Measurements from ENCODE around the gene MYL4.
"Not testable (repeated sequence)": the region's sequence is repeated elsewhere in the genome, so short reads cannot be mapped to it uniquely, and the experiment has no call there.

Gene MYL4

GRCh38 chr17:47244697-47245096 is 35.5 kb downstream of the MYL4 start:
- DNase-seq: no peak

- DNase-seq: no peak
These were observed 37.0 kb downstream of the MYL4 start for GRCh38 chr17:47246120-47246519.

- DNase-seq: no peak
These were observed 41.7 kb downstream of the MYL4 start for GRCh38 chr17:47250855-47251254.

GRCh38 chr17:47251421-47251940 is 42.3 kb downstream of the MYL4 start:
- no peak for DNase-seq

- no peak for DNase-seq
These were observed 43.1 kb downstream of the MYL4 start for GRCh38 chr17:47252209-47252608.

GRCh38 chr17:47252766-47253512 is 43.8 kb downstream of the MYL4 start:
- DNase-seq: no peak

- peak in 1 of 2 experiments; percentile 30 for DNase-seq
These were observed 44.6 kb downstream of the MYL4 start, which contains the start of gene ITGB3 for GRCh38 chr17:47253541-47254402. Gene ITGB3, plus strand, starts transcription at chr17:47253827. Its CDS starts 35 bp downstream, at chr17:47253862.

- no peak for DNase-seq
These were observed 45.3 kb downstream of the MYL4 start for GRCh38 chr17:47254403-47254943.

- DNase-seq: no peak
These were observed 48.6 kb downstream of the MYL4 start for GRCh38 chr17:47257651-47258339.

GRCh38 chr17:47262586-47262985 is 53.4 kb downstream of the MYL4 start:
- no peak for DNase-seq

- DNase-seq: no peak
These were observed 55.0 kb downstream of the MYL4 start for GRCh38 chr17:47264166-47264565.

GRCh38 chr17:47265983-47266541 is 56.9 kb downstream of the MYL4 start:
- DNase-seq: no peak

- no peak for DNase-seq
These were observed 57.6 kb downstream of the MYL4 start for GRCh38 chr17:47266782-47267181.

- no peak for DNase-seq
These were observed 58.2 kb downstream of the MYL4 start for GRCh38 chr17:47267354-47267828.

GRCh38 chr17:47268964-47269363 is 59.8 kb downstream of the MYL4 start:
- not testable (repeated sequence) for DNase-seq

- not testable (repeated sequence) for DNase-seq
These were observed 60.6 kb downstream of the MYL4 start for GRCh38 chr17:47269561-47270280.

- DNase-seq: no peak
These were observed 62.0 kb downstream of the MYL4 start for GRCh38 chr17:47270946-47271705.

- no peak for DNase-seq
These were observed 63.3 kb downstream of the MYL4 start for GRCh38 chr17:47272491-47272890.

- no peak for DNase-seq
These were observed 64.1 kb downstream of the MYL4 start for GRCh38 chr17:47273245-47273644.
